PC-9 (cell line): ENCODE results near the gene UNC13D. TPM values are rescaled to one million over a fixed set of nuclear protein-coding genes. Genes with fewer than 3 reads are reported as not detected.

Experiments used
- BruUV-seq: library from RNA; stranded (reverse); fragments of 400-500 nt; replicated peaks from 2 replicates; lab custom pipeline; 2021; lab: Mats Ljungman, UMichigan
- CTCF ChIA-PET: fragments of 300-600 bp; sonication (Branson Sonifier 250); formaldehyde crosslinking; loops from one replicate; lab custom pipeline; 2022; ENCODE audit warnings: antibody characterized with exemption; lab: Charles Lee
- POLR2A ChIA-PET: fragments of 300-600 bp; sonication (Branson Sonifier 250); formaldehyde crosslinking; loops from one replicate; lab custom pipeline; 2022; ENCODE audit warnings: antibody characterized with exemption; ENCODE audit not compliant: unreplicated experiment; lab: Charles Lee
- DNase-seq, 2 experiments: peaks; one replicate each; pipeline versions ENCODE4 v3.0.0 to v3.0.0-alpha.2; 2015 to 2022; ENCODE audit warnings: mixed read lengths in 1 of 2
- H2AFZ ChIP-seq: fragments of 200-600 bp; sonication (generic); 2 replicates; pipeline ENCODE4 v1.8.1; 2017; ENCODE audit warnings: antibody characterized with exemption
- H3F3A ChIP-seq: fragments of 200-600 bp; sonication (generic); 2 replicates; pipeline ENCODE4 v1.8.1; 2017; ENCODE audit warnings: antibody characterized with exemption, mild to moderate bottlenecking, low read depth; ENCODE audit not compliant: insufficient read depth
- H3K27ac ChIP-seq: fragments of 200-600 bp; sonication (generic); 2 replicates; pipeline ENCODE4 v1.6.1; 2016; ENCODE audit warnings: mixed run types
- H3K27me3 ChIP-seq: fragments of 200-600 bp; sonication (generic); 2 replicates; pipeline ENCODE4 v1.6.1; 2016; ENCODE audit warnings: low read depth, mixed run types; ENCODE audit not compliant: insufficient read depth
- H3K36me3 ChIP-seq: fragments of 200-600 bp; sonication (generic); 2 replicates; pipeline ENCODE4 v1.6.1; 2016; ENCODE audit warnings: low read depth, mixed run types
- H3K4me1 ChIP-seq: fragments of 200-600 bp; sonication (generic); replicated peaks from 2 replicates; pipeline ENCODE4 v1.6.1; 2016; ENCODE audit warnings: mixed run types; ENCODE audit not compliant: insufficient read depth
- H3K4me2 ChIP-seq: fragments of 200-600 bp; sonication (generic); 2 replicates; pipeline ENCODE4 v1.6.1; 2017; ENCODE audit warnings: mixed run types
- H3K4me3 ChIP-seq: fragments of 200-600 bp; sonication (generic); 2 replicates; pipeline ENCODE4 v1.6.1; 2016; ENCODE audit warnings: mixed run types
- H3K79me2 ChIP-seq: fragments of 200-600 bp; sonication (generic); 2 replicates; pipeline ENCODE4 v1.6.1; 2017; ENCODE audit warnings: low read depth, mixed run types
- H3K9me2 ChIP-seq: fragments of 200-600 bp; sonication (generic); 2 replicates; pipeline ENCODE4 v1.8.1; 2017; ENCODE audit warnings: mild to moderate bottlenecking; ENCODE audit not compliant: insufficient read depth
- H3K9me3 ChIP-seq: fragments of 200-600 bp; sonication (generic); 2 replicates; pipeline ENCODE4 v1.8.1; 2016; ENCODE audit warnings: low read depth; ENCODE audit not compliant: insufficient read depth
- H4K20me1 ChIP-seq: fragments of 200-600 bp; sonication (generic); 2 replicates; pipeline ENCODE4 v1.8.1; 2017; ENCODE audit not compliant: insufficient read depth
- CTCF ChIP-seq: fragments of 200-600 bp; sonication (generic); conservative IDR thresholded peaks from 2 replicates; pipeline ENCODE4 v1.6.1; 2017; ENCODE audit warnings: mixed run types, antibody characterized with exemption, mild to moderate bottlenecking, moderate library complexity
- EZH2 ChIP-seq: fragments of 200-600 bp; sonication (generic); IDR thresholded peaks from 2 replicates; pipeline ENCODE4 v1.8.0; 2017; ENCODE audit warnings: antibody characterized with exemption, low read depth
- intact Hi-C: fragments of 100-400 bp; cut with micrococcal nuclease; formaldehyde crosslinking; loops from one replicate; pipeline ENCODE4 v1.10.0; 2022; ENCODE audit not compliant: unreplicated experiment
- total RNA-seq: library from RNA; stranded (reverse); gene quantifications from 2 replicates; pipeline ENCODE4 v1.2.3, GENCODE V29; 2021

The UNC13D gene
- total RNA-seq, 1 experiment from 2014 or later = 94.4 TPM

- no peak for TF ChIP-seq EZH2
- TF ChIP-seq CTCF = no peak
- Histone ChIP-seq H3K27me3 (no peaks in the 10 kb centered on the region), H2AFZ (no peak overlapping the region), H3K9me2 (no peaks in the 10 kb centered on the region), H3K79me2 (peaks cover 19% of the 10 kb centered on the region), H3K4me3 (no peak overlapping the region), H3F3A (peaks cover 19% of the 10 kb centered on the region; the same call in 1 of the 2 replicates), H3K36me3 (no peaks in the 10 kb centered on the region; the same call in 1 of the 2 replicates), H3K4me1 (0 out of 2 replicates have a peak, but pooled peaks cover 4% of the 10 kb centered on the region), H3K4me2 (no peak overlapping the region), H3K9me3 (no peaks in the 10 kb centered on the region), H3K27ac (no peak overlapping the region), H4K20me1 (no peaks in the 10 kb centered on the region)
- DNase-seq = no peak
- POLR2A ChIA-PET = no interaction called here
- CTCF ChIA-PET = no interaction called here
- intact Hi-C loops = no loop called here
- BruUV-seq = no TSS peak
Observed at GRCh38 chr17:75892556-75893224, 48.5 kb upstream of the UNC13D start.

GRCh38 chr17:75891605-75892555 is 47.7 kb upstream of the UNC13D start:
- POLR2A ChIA-PET = no interaction called here
- H3K9me2 ChIP-seq = no peaks in the 10 kb centered on the region
- CTCF ChIA-PET = no interaction called here

More at GRCh38 chr17:75891605-75892555, 47.7 kb upstream of the UNC13D start:
- no TSS peak for BruUV-seq
- DNase-seq = no peak
- no peak overlapping the region for H3K4me2 ChIP-seq
- intact Hi-C loops = no loop called here
- 0 out of 2 replicates have a peak, but pooled peaks cover 4% of the 10 kb centered on the region for H3K4me1 ChIP-seq
- peaks cover 19% of the 10 kb centered on the region for H3K79me2 ChIP-seq
- no peak overlapping the region for H3K27ac ChIP-seq
- H3K36me3 ChIP-seq = no peaks in the 10 kb centered on the region; the same call in 1 of the 2 replicates
- no peaks in the 10 kb centered on the region for H3K27me3 ChIP-seq
- H2AFZ ChIP-seq = no peak overlapping the region
- no peaks in the 10 kb centered on the region for H4K20me1 ChIP-seq
- H3F3A ChIP-seq = peaks cover 11% of the 10 kb centered on the region; the same call in 1 of the 2 replicates
- no peak for TF ChIP-seq CTCF
- no peak for TF ChIP-seq EZH2
- no peak overlapping the region for H3K4me3 ChIP-seq
- H3K9me3 ChIP-seq = no peaks in the 10 kb centered on the region
